HG03196 (cell line): ENCODE results near the gene FNDC5.
A peak's percentile ranks its signal among the peaks of the same experiment; 100 is the strongest.

Source experiments
- ATAC-seq: cut with Tn5 transposase; IDR thresholded peaks from one replicate; pipeline ENCODE4 v1.9.1; 2021; ENCODE audit not compliant: unreplicated experiment

FNDC5 gene

GRCh38 chr1:32865639-32866405 is 4.9 kb downstream of the FNDC5 start:
- no peak for ATAC-seq

- ATAC-seq = no peak
Observed at GRCh38 chr1:32864375-32865019, 6.2 kb downstream of the FNDC5 start.

- ATAC-seq = no peak
Observed at GRCh38 chr1:32863881-32864245, 6.8 kb downstream of the FNDC5 start.

- no peak for ATAC-seq
Observed at GRCh38 chr1:32863218-32863880, 7.4 kb downstream of the FNDC5 start.

GRCh38 chr1:32861904-32862695 is 8.6 kb downstream of the FNDC5 start:
- ATAC-seq = no peak

GRCh38 chr1:32860566-32860965 is 10.1 kb downstream of the FNDC5 start:
- no peak for ATAC-seq

GRCh38 chr1:32859915-32860314 is 10.8 kb downstream of the FNDC5 start:
- no peak for ATAC-seq

GRCh38 chr1:32858791-32859190 is 11.9 kb downstream of the FNDC5 start:
- ATAC-seq = no peak

- ATAC-seq = no peak
Observed at GRCh38 chr1:32858136-32858535, 12.6 kb downstream of the FNDC5 start.

GRCh38 chr1:32855861-32856617 is 14.7 kb downstream of the FNDC5 start:
- no peak for ATAC-seq

GRCh38 chr1:32848354-32849063 is 22.2 kb downstream of the FNDC5 start:
- ATAC-seq = no peak

- no peak for ATAC-seq
Observed at GRCh38 chr1:32831878-32832277, 38.8 kb downstream of the FNDC5 start.

- no peak for ATAC-seq
Observed at GRCh38 chr1:32830092-32830852, 40.4 kb downstream of the FNDC5 start.

GRCh38 chr1:32828341-32828740 is 42.4 kb downstream of the FNDC5 start:
- no peak for ATAC-seq

GRCh38 chr1:32825181-32825580 is 45.5 kb downstream of the FNDC5 start:
- ATAC-seq = no peak

- ATAC-seq = peak; percentile 32
Observed at GRCh38 chr1:32818804-32819541, 51.7 kb downstream of the FNDC5 start.

GRCh38 chr1:32817815-32818786 is 52.6 kb downstream of the FNDC5 start:
- ATAC-seq = peak; percentile 23
